ENCODE measurements around the gene UCHL1.

- no peak for TF ChIP-seq CTCF (IDR thresholded peaks at IDR 0.05; ENCODE audit: poor library complexity)
- no peak for TF ChIP-seq EZH2 (IDR thresholded peaks at IDR 0.05; ENCODE audit: borderline replicate concordance)
- TF ChIP-seq EZH2phosphoT487 (IDR thresholded peaks at IDR 0.05; ENCODE audit: low read depth, severe bottlenecking, unreplicated experiment), result no peak
Observed at GRCh38 chr4:41315862-41316261, 59.1 kb downstream of the UCHL1 start.

Data from hepatocyte (in vitro differentiated cells).